GM10266 (cell line): ENCODE data around the gene TMEM50A.
"Not testable (repeated sequence)": the region's sequence is repeated elsewhere in the genome, so short reads cannot be mapped to it uniquely, and the experiment has no call there.

Experiments used
- DNase-seq: peaks from one replicate; pipeline ENCODE4 v3.0.0; 2012; ENCODE audit errors: extremely low spot score
- TF ChIP-seq, protein P1 (sequence below): IDR thresholded peaks from 2 replicates; pipeline ENCODE4 v1.5.1; 2012; ENCODE audit warnings: mild to moderate bottlenecking, low read depth; ENCODE audit not compliant: control insufficient read depth, insufficient read depth; ENCODE audit errors: missing control alignments

TMEM50A gene

DNA sequence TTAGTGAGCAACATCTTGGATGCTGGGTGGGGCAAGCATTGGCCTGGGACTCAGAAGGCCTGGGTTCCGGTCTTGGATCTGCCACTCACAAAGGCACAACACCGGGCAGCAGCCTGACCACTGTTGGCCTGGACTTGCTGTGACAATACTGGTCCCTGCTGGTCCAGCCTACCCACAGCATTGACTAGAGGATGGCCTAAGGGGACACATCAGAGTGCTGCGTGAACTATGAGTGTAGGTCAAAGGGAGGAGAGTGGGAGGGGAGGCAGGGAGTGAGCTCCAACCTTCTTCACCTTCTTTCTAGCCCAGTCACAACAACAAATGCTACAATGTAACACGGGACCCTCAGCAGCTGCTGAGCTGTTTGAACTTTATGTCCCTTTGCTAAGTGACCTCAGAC is 31.1 kb downstream of the TMEM50A start:
- DNase-seq = no peak
- TF ChIP-seq, protein P1, sequence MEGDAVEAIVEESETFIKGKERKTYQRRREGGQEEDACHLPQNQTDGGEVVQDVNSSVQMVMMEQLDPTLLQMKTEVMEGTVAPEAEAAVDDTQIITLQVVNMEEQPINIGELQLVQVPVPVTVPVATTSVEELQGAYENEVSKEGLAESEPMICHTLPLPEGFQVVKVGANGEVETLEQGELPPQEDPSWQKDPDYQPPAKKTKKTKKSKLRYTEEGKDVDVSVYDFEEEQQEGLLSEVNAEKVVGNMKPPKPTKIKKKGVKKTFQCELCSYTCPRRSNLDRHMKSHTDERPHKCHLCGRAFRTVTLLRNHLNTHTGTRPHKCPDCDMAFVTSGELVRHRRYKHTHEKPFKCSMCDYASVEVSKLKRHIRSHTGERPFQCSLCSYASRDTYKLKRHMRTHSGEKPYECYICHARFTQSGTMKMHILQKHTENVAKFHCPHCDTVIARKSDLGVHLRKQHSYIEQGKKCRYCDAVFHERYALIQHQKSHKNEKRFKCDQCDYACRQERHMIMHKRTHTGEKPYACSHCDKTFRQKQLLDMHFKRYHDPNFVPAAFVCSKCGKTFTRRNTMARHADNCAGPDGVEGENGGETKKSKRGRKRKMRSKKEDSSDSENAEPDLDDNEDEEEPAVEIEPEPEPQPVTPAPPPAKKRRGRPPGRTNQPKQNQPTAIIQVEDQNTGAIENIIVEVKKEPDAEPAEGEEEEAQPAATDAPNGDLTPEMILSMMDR = no peak

DNA sequence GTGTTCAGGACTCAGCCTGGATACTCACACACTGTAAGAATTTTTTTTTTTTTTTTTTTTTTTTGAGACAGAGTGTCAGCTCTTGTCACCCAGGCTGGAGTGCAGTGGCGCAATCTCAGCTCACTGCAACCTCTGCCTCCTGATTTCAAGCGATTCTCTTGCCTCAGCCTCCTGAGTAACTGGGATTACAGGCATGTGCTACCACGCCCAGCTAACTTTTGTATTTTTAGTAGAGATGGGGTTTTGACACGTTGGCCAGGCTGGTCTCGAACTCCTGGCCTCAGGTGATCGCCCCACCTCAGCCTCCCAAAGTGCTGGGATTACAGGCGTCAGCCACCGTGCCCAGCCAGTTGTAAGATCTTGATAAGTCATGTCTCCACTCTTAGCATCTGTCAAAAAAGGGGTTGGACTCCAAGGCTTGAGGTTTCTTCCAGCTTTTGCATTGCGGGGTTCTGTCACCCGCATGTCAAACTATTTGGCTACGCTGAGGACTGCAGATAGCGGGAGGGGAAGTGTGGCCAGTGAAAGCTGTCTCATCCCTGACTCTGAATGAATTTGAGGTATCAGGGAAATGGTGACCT is 31.6 kb downstream of the TMEM50A start:
- not testable (repeated sequence) for DNase-seq

DNA sequence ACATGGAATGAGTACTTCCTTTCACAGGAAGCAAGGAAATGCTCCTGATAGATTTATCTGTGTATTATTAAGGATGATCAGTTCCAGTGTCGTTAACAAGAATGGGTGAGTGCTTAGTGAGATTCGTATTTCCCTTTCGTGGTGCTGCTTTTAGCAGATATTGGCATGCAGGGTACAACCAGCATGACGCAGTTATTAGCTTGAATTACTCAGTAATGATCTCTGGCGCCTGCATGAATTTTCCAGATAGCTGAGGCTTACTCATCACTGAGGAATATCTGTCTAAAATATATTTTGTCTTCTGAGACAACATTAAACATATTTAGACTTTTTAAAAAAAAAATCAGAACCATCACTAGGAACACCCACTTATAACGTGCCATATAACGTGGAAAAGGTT is 33.6 kb downstream of the TMEM50A start:
- not testable (repeated sequence) for DNase-seq

DNA sequence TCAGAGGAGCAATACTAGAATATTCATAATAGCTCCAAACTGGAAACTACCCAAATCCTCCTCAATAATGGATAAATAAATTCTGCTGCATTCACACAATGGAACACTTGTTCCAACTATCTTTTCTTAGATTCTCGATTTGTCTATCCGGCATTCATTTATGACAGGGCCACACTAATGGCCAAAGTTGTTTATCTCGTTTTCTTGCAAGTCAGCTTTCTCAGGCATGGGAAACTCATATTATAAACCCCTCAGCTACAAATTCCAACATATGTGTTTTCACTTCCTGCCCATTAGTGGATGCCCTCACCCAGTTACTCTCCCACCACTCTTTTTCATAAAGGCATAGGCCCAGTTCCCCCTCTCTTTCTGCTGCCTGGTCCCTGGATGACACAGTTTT is 40.2 kb downstream of the TMEM50A start:
- DNase-seq = not testable (repeated sequence)

DNA sequence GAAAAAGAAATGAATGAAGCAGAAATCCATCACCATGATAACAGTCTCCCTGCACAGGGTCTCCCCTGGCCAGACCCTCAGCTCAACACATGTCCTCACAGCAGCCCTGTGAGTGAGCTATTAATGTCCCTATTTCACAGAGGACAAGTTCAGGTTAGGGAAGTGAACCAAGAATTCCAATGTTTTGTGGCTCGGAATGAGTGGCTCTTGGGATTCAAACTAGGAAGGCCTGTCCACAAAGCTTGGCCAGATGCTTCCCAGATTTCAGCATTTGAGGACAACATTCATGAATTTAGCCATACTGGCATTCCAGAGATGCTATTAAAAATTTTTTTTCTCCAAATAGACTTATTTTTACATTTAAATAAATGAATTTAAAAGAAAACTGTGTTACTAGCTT is 44.4 kb downstream of the TMEM50A start:
- not testable (repeated sequence) for DNase-seq

DNA sequence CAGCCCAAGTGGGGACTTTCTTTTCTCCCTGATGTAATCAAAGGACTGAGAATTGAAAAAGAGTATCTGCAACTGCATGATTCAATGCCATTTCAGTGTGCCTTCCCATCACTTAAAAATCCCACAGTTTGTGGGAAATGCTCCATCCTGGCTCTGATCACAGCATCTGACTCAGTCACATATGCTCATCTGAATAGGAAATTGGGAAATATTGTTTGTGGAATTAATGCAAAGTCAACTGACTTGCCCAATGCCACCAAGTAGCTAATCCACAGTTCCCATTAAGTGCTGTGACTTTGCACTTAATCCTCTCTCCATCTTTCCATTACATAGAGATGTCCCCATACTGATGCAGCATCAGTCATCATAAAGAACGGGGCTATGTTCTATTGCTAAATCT is 45.0 kb downstream of the TMEM50A start:
- not testable (repeated sequence) for DNase-seq

DNA sequence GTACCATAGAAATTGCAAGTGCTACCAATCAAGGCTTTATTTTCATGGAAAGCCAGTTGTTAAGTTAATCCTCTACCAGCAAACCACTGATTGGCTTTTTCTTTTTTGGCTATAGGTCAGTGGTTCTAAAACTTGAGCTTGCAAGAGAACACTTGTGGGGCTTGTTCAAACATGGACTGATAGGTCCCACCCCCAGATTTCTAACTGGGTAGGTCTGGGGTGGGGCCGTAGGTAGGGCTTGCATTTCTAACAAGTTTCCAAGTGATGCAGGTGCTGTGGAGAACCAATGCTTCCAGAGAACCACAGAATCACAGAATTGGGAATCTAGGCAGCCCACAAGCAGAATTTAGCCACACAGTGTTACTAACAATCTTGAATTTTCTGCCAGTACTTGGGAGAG is 45.7 kb downstream of the TMEM50A start:
- not testable (repeated sequence) for DNase-seq

DNA sequence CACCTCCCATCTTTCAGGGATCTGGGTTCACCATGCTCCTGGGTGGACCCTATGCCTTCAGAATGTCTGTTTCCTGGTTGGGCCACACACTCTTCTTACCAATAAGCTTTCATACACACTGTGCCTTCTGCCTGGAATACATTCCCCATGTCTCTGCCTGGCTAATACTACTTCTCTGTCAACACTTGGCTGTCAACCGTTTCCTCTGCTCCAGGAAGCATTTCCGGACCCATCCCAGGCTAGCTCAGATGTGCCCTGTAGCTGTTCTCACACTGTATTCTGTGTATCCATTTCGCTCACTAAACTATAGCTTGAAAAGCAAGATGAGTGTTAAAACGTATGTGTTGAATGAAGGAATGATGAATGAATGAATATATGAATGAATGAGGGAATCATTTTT is 49.0 kb downstream of the TMEM50A start:
- not testable (repeated sequence) for DNase-seq

DNA sequence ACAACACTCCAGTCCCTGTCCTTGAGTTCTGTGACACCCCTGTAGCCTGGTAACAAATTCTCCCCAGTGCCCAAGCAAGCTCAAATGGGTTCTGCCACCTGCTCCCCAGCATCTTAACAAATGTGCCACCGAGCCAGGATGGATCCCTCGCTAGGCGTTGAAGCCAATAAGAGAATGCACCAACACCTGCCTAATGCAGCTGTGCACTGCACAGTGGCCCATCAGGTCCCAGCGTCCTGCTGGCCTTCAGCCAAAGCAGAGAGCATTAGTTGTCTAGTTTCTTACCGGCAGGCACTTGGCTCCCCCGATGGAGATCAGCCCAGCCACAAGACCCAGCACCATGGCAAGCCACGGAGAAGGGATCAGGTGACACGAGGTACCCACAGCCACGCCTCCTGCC is 50.6 kb downstream of the TMEM50A start:
- DNase-seq = not testable (repeated sequence)

DNA sequence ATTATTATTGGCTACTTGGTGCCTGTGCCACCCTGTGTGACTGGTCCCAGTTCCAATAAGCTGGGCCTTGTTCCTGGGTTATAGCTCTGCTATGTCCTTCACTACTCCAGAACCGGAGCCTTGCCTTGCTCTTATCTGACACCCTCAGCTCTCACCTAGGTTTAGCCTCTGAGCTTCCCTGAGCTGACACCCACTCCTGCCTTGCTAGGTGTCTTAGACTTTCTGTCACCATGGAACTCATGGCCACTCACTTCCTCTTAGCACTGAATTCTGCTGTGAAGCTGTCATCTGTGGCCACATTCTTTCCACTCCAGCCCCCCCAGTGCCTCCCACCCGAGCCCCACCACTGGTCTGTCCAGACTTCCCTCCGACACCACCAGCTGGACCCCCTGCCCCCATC is 51.6 kb downstream of the TMEM50A start:
- not testable (repeated sequence) for DNase-seq

DNA sequence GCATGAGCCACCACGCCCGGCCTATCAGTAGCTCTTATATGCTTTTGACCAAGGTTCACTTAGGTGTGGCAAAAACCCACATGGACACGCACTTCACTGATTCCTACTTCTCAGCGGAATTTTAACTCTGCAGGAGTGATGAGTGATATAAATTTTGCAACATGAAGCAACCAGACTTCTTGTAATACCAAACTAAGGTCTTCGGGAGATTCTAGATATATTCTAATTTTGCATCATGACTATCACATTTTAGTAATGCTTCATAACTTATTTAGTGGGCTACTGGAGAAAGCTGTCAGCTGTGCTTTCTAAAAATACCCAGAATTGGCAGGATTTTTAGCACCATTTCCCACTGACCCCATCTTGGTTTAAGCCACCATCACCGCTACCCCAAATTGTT is 54.7 kb downstream of the TMEM50A start:
- TF ChIP-seq, protein P1 = no peak

DNA sequence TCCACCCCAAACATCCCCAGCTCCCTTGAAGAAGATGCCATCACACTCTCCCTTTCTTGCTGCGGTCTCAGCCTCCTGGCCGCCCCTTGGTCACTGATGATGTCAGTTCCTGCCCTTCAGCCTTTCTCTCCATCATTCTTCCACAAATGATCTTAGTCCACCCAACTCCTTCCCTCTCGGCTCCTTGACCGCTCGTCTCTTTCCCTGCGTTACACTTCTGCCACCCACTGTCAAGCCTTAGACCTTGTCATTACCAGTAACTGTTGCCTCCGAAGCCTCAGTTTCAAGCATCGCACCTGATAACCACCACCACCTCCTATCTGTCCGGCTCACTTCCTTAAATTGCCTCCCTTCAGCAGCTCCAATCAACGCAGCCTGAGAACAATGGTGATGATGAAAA is 59.4 kb downstream of the TMEM50A start:
- not testable (repeated sequence) for DNase-seq

More for the DNA sequence above, 54.7 kb downstream of the TMEM50A start:
- no peak for DNase-seq

DNA sequence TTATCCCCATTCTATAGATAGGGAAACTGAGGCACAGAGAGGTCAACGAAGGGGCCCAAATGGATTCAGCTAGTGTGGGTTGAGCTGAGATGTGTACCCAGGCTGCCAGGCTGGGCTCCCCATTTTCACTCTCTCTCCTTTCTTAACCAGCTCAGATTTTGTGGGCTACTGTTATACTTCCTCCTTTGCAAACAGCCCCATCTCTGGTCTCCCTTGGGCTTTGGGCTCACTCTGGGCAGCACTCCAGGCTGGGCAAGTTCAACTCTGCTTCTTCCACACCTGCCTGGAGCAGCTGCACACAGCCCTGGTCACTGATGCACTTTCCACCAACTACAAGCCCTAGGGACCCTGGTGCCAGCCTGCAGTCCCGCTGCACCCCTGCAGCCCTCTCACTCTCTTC is 59.9 kb downstream of the TMEM50A start:
- DNase-seq = not testable (repeated sequence)

DNA sequence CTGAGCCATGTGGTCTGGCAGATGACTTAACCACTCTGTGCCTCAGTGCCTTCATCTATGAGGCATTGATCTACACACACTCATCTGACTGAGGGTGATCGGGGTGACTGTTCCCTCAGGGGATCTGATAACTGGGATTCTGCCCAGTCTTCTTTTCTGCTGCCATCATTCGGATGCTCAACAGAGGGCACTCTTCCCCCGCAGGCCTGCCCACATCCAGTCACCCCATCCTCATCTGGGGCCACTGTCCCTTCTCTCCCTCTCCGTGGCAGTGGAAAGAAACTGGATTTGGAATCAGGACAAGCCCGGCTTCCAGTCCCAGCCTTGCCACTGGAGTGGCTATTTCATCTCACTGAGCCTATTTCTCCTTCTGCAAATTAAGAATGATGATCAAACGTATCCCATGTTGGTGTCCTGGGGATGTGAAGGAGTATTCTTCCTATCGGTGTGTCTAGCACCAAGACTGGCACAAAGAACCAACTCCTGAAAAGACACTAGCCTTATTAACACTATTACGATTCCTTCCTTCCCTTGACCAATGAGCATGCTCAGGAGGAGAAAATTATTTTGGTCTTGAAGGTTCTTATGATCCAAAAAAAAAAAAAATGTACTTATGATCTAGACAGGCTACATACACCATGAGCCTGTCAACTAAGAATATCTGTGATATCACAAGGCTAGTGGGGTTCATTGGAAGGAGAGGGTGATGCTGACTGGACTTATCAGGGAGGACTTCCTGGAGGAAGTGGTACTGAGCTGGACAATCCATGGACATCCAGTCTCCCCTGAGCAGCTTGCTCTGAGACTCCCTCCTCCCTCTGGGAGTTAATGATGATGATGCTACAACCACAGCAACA is 65.0 kb downstream of the TMEM50A start:
- not testable (repeated sequence) for DNase-seq
- TF ChIP-seq, protein P1 = peak; percentile 12

DNA sequence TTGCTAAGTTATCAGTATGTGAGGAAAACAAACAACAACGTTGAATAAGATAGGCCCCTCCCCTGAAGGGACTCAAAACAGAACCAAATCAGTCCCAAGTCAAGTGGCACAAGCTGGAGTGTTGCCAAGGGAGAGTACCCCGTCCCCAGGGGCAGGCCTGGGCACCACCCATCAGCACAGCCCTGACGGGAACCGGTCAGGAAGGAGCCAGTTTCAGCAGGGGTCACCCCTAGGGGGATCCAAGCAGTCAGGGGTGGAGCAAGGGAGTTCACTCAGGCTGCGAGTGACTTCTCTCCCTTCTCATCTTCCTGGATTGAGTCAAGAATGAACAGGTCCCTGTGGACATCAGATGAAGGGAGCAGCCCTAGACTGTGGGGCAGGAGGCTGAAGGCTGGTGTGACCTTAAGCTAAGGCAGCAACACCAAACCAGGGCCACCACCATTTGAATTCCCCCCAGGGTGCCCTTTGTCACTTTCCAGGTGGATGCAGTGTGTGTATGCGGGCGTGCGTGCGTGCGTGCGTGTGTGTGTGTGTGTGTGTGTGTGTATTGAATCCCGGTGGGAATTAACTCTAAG is 67.7 kb downstream of the TMEM50A start:
- not testable (repeated sequence) for DNase-seq

DNA sequence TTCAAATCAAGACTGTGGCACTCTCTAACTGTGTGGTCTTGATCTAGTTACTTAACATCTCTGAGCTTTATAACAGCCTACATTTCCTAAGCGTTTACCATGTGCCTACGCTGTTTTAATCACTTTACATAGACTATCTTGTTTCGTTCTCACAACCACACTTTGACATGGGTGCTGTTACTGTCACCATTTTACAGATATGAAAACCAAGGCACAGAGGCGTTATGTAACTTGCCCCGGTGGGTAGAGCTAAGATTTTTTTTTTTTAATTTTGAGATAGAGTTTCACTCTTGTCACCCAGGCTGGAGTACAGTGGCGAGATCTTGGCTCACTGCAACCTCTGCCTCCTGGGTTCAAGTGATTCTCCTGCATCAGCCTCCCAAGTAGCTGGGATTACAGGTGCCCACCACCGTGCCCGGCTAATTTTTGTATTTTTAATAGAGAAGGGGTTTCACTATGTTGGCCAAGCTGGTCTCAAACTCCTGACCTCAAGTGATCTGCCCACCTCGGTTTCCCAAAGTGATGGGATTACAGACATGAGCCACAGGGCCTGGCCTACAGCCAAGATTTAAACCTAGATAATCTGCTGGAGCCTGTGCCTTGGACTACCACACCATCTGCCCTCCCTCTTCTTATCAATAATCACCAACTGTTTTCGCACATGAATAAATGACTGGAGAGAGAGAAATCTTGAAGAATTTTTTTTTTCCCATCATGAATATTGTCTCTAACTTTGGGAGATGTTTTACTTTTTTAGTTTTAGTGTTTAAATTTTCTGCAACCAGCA is 71.7 kb downstream of the TMEM50A start:
- DNase-seq = not testable (repeated sequence)
